DMS153 treated with DMSO at 0.1 percent for 48 hours (cell line): ENCODE data around the gene PRKCE.
"Not testable (repeated sequence)": the region's sequence is repeated elsewhere in the genome, so short reads cannot be mapped to it uniquely, and the experiment has no call there.

Source experiments
- DNase-seq: peaks from one replicate; lab custom pipeline; 2025; ENCODE audit not compliant: unreplicated experiment; lab: John Stamatoyannopoulos, UW

PRKCE gene

GRCh38 chr2:45696708-45697107, 45.2 kb downstream of the PRKCE start:
- DNase-seq, result no peak

GRCh38 chr2:45697190-45697589, 45.7 kb downstream of the PRKCE start:
- no peak for DNase-seq

- no peak for DNase-seq
Observed at GRCh38 chr2:45698554-45698953, 47.1 kb downstream of the PRKCE start.

- no peak for DNase-seq
Observed at GRCh38 chr2:45699032-45699658, 47.7 kb downstream of the PRKCE start.

- DNase-seq, result no peak
Observed at GRCh38 chr2:45700407-45701013, 49.0 kb downstream of the PRKCE start.

- DNase-seq, result no peak
Observed at GRCh38 chr2:45705233-45705632, 53.8 kb downstream of the PRKCE start.

GRCh38 chr2:45706033-45706432, 54.6 kb downstream of the PRKCE start:
- no peak for DNase-seq

GRCh38 chr2:45707006-45707405, 55.5 kb downstream of the PRKCE start:
- DNase-seq, result no peak

GRCh38 chr2:45707661-45708060, 56.2 kb downstream of the PRKCE start:
- DNase-seq, result no peak

GRCh38 chr2:45708501-45708900, 57.0 kb downstream of the PRKCE start:
- DNase-seq, result no peak

- no peak for DNase-seq
Observed at GRCh38 chr2:45709137-45709536, 57.7 kb downstream of the PRKCE start.

GRCh38 chr2:45710468-45710867, 59.0 kb downstream of the PRKCE start:
- DNase-seq, result no peak

- no peak for DNase-seq
Observed at GRCh38 chr2:45711224-45711623, 59.7 kb downstream of the PRKCE start.

GRCh38 chr2:45712570-45712969, 61.1 kb downstream of the PRKCE start:
- DNase-seq, result no peak

GRCh38 chr2:45713136-45713535, 61.7 kb downstream of the PRKCE start:
- DNase-seq, result no peak

GRCh38 chr2:45713591-45713990, 62.1 kb downstream of the PRKCE start:
- no peak for DNase-seq

- no peak for DNase-seq
Observed at GRCh38 chr2:45714679-45715078, 63.2 kb downstream of the PRKCE start.

- no peak for DNase-seq
Observed at GRCh38 chr2:45715601-45716379, 64.3 kb downstream of the PRKCE start.

- not testable (repeated sequence) for DNase-seq
Observed at GRCh38 chr2:45716432-45716831, 65.0 kb downstream of the PRKCE start.

- no peak for DNase-seq
Observed at GRCh38 chr2:45716915-45717314, 65.4 kb downstream of the PRKCE start.

GRCh38 chr2:45720210-45720609, 68.7 kb downstream of the PRKCE start:
- DNase-seq, result no peak

- DNase-seq, result no peak
Observed at GRCh38 chr2:45721150-45721549, 69.7 kb downstream of the PRKCE start.
